HFFc6 (cell line): ENCODE data around the gene CPNE9. TPM values are rescaled to one million over a fixed set of nuclear protein-coding genes. Genes with fewer than 3 reads are reported as not detected.

Source experiments
- DNase-seq: peaks from one replicate; pipeline ENCODE4 v3.0.0-alpha.2; 2018
- H3K27ac Mint-ChIP-seq: 2 replicates; pipeline ENCODE4 v1.8.0; 2020; ENCODE audit warnings: mild to moderate bottlenecking, mixed read lengths
- H3K27me3 Mint-ChIP-seq: 2 replicates; pipeline ENCODE4 v1.8.0; 2021; ENCODE audit warnings: mild to moderate bottlenecking, moderate library complexity, mixed read lengths; ENCODE audit not compliant: insufficient read depth
- H3K36me3 Mint-ChIP-seq: 2 replicates; pipeline ENCODE4 v1.8.0; 2021; ENCODE audit warnings: low read depth, mixed read lengths
- H3K4me1 Mint-ChIP-seq: 2 replicates; pipeline ENCODE4 v1.8.0; 2020; ENCODE audit warnings: low read depth, mixed read lengths
- H3K4me3 Mint-ChIP-seq: 2 replicates; pipeline ENCODE4 v1.8.0; 2020; ENCODE audit warnings: mild to moderate bottlenecking, moderate library complexity, mixed read lengths
- H3K9me3 Mint-ChIP-seq: 2 replicates; pipeline ENCODE4 v1.8.0; 2020; ENCODE audit warnings: mild to moderate bottlenecking, mixed read lengths
- CTCF ChIP-seq: fragments of 200-600 bp; sonication (generic); IDR thresholded peaks from 2 replicates; pipeline ENCODE4 v1.5.0; 2021; ENCODE audit warnings: antibody characterized with exemption, mild to moderate bottlenecking
- total RNA-seq, 6 experiments: library from RNA; stranded (reverse); fragmentation: NEBNext Ultra II Directional; extraction: Animal tissue kit (Norgen Biotek cat#: 25700); gene quantifications; 2 replicates in 1 of 6; 3 replicates in 5 of 6; pipeline ENCODE4 v1.2.3, GENCODE V29; 2021

The CPNE9 gene
- total RNA-seq, 6 experiments from 2014 or later = not detected

- Mint-ChIP-seq H3K36me3 (peaks cover 21% of the 10 kb centered on the region), H3K9me3 (no peaks in the 10 kb centered on the region), H3K4me1 (peaks cover 18% of the 10 kb centered on the region), H3K27ac (peak overlapping the region; percentile 6; the same call in 1 of the 2 replicates), H3K27me3 (no peaks in the 10 kb centered on the region; the same call in 1 of the 2 replicates), H3K4me3 (no peak overlapping the region)
- DNase-seq = no peak
- TF ChIP-seq CTCF = no peak
Observed at GRCh38 chr3:9676785-9677184, 26.8 kb upstream of the CPNE9 start.

GRCh38 chr3:9678493-9678892 lies 25.1 kb upstream of the CPNE9 start:
- no peak overlapping the region for H3K27ac Mint-ChIP-seq

GRCh38 chr3:9679476-9680080 lies 24.1 kb upstream of the CPNE9 start:
- Mint-ChIP-seq H3K4me3 (no peak overlapping the region), H3K9me3 (no peaks in the 10 kb centered on the region), H3K4me1 (peaks cover 13% of the 10 kb centered on the region), H3K27me3 (no peaks in the 10 kb centered on the region; the same call in 1 of the 2 replicates), H3K27ac (no peak overlapping the region), H3K36me3 (peaks cover 21% of the 10 kb centered on the region)
- no peak for DNase-seq
- TF ChIP-seq CTCF = no peak

More at GRCh38 chr3:9678493-9678892, 25.1 kb upstream of the CPNE9 start:
- no peak for TF ChIP-seq CTCF
- Mint-ChIP-seq H3K27me3 (no peaks in the 10 kb centered on the region; the same call in 1 of the 2 replicates), H3K4me3 (no peak overlapping the region), H3K4me1 (peaks cover 13% of the 10 kb centered on the region), H3K9me3 (no peaks in the 10 kb centered on the region), H3K36me3 (peaks cover 21% of the 10 kb centered on the region)
- DNase-seq = no peak

- Mint-ChIP-seq H3K9me3 (no peaks in the 10 kb centered on the region), H3K36me3 (peaks cover 26% of the 10 kb centered on the region), H3K27ac (no peak overlapping the region), H3K4me1 (peaks cover 10% of the 10 kb centered on the region), H3K4me3 (no peak overlapping the region), H3K27me3 (no peaks in the 10 kb centered on the region; the same call in 1 of the 2 replicates)
- DNase-seq = no peak
- no peak for TF ChIP-seq CTCF
Observed at GRCh38 chr3:9681011-9681722, 22.5 kb upstream of the CPNE9 start.

GRCh38 chr3:9681723-9682081 lies 21.9 kb upstream of the CPNE9 start:
- no peak overlapping the region for H3K4me3 Mint-ChIP-seq
- H3K27ac Mint-ChIP-seq = no peak overlapping the region
- peaks cover 5% of the 10 kb centered on the region for H3K4me1 Mint-ChIP-seq
- H3K9me3 Mint-ChIP-seq = no peaks in the 10 kb centered on the region
- H3K36me3 Mint-ChIP-seq = peaks cover 26% of the 10 kb centered on the region
- no peak for DNase-seq
- no peak for TF ChIP-seq CTCF
- H3K27me3 Mint-ChIP-seq = no peaks in the 10 kb centered on the region; the same call in 1 of the 2 replicates
